Adipocyte (in vitro differentiated cells): ENCODE measurements around the gene AFMID.

Source experiments
- DNase-seq: peaks from one replicate; pipeline ENCODE4 v3.0.0-alpha.2; 2015; ENCODE audit warnings: low read depth
- H3K27me3 ChIP-seq: replicated peaks from 2 replicates; pipeline ENCODE4 v1.7.0; 2013; ENCODE audit warnings: mild to moderate bottlenecking, low read length, moderate library complexity; ENCODE audit not compliant: control insufficient read depth, insufficient read depth
- H3K36me3 ChIP-seq: 2 replicates; pipeline ENCODE4 v1.7.0; 2013; ENCODE audit warnings: low read length, mild to moderate bottlenecking, moderate library complexity; ENCODE audit not compliant: control insufficient read depth, insufficient read depth, severe bottlenecking
- H3K4me1 ChIP-seq: 2 replicates; pipeline ENCODE4 v1.7.0; 2013; ENCODE audit warnings: mild to moderate bottlenecking, low read length, moderate library complexity; ENCODE audit not compliant: control insufficient read depth, insufficient read depth
- H3K4me3 ChIP-seq: 2 replicates; pipeline ENCODE4 v1.7.0; 2013; ENCODE audit warnings: mild to moderate bottlenecking, low read length, moderate library complexity
- H3K9ac ChIP-seq: 2 replicates; pipeline ENCODE4 v1.7.0; 2013; ENCODE audit warnings: mild to moderate bottlenecking, low read length, moderate library complexity
- H3K9me3 ChIP-seq: 2 replicates; pipeline ENCODE4 v1.7.0; 2013; ENCODE audit warnings: mild to moderate bottlenecking, low read length, moderate library complexity; ENCODE audit not compliant: control insufficient read depth

Gene AFMID

DNA sequence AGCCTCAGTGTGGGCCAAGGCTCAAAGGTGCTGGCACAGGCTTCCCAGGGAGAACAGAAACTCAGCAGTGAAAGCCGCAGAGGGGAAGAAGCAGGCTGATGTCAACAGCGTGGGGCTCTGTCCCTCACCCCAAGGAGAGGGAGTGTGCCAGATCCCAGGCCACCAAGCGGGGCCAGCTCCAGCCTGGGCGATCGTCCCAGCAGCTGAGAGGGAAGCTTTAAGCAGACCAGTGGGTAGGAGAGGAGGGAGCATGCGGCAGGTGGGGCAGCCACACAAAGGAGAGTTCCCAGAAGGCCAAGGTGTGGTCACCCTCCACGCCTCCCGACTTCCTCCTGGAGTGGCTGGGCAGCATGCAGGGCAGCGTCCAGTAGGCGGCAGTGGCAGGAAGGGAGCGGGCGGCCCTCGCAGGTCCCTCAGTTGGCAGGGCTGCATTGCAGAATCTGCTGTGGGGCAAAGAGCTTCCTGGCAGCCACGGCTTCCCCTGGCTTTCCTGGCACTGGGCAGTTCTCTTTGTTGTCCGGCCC, 12.8 kb upstream of the AFMID start:
- H3K4me1 ChIP-seq: peaks cover 14% of the 10 kb centered on the region

DNA sequence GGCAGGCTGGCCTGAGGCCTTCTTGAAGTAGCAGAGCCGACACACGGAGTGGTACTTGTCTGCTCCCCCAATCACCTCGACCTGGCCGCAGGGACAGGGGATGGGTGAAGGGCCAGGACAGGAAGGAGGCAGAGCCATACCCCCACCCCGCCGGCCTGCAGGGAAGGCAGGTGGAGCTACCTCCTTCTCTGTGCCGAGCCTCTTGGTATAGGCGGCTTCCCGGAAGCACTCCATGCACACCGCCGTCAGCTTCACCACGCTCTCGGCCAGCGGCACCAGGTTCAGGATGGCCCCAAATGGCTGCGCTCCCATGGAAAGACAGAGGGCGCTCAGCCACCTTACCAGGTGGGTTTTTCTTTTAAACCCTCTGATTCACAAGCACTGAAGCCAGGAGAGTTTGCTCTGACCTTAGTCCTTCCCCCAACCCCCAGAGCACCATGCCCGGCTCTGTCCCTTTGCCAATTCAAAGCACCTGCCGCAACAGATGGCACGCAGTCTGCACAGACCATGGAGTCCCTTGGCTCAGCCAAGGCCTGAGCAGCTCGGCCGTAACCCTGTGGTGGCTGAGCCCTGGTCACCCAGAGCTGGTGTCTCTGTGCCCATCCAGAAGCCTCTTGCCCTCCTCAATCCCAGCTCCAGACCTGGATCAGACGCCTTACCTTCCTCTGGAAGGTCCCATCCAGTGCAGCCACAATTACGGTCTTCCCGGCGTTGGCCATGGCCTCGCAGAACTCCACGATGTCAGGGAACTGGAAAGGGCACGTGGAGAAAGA, 12.1 kb upstream of the AFMID start:
- Histone ChIP-seq H3K9ac (no peak overlapping the region), H3K27me3 (no peaks in the 10 kb centered on the region), H3K4me3 (no peak overlapping the region), H3K4me1 (peaks cover 16% of the 10 kb centered on the region), H3K36me3 (no peaks in the 10 kb centered on the region), H3K9me3 (no peaks in the 10 kb centered on the region)
- DNase-seq: no peak

More for the DNA sequence above, 12.8 kb upstream of the AFMID start:
- H3K9ac ChIP-seq: no peak overlapping the region
- H3K27me3 ChIP-seq: no peaks in the 10 kb centered on the region
- H3K36me3 ChIP-seq: no peaks in the 10 kb centered on the region
- DNase-seq: no peak
- H3K4me3 ChIP-seq: no peak overlapping the region
- no peaks in the 10 kb centered on the region for H3K9me3 ChIP-seq

DNA sequence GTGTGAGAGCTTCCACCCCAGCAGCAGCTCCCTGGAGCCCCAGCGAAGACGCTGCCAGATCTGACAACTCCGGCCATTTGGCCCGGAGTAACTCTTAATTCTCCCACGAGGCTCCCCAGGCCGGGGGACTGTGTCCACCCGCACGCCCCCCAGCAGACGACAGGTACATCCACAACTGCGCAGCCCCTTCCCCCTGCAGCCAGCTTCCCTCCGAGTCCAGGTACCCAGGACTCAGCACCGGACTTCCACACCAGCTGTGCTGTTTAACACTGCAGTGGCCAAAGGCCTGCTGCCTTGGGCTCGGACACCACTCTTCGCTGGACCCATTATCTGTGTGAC, 11.6 kb upstream of the AFMID start:
- no peak for DNase-seq

DNA sequence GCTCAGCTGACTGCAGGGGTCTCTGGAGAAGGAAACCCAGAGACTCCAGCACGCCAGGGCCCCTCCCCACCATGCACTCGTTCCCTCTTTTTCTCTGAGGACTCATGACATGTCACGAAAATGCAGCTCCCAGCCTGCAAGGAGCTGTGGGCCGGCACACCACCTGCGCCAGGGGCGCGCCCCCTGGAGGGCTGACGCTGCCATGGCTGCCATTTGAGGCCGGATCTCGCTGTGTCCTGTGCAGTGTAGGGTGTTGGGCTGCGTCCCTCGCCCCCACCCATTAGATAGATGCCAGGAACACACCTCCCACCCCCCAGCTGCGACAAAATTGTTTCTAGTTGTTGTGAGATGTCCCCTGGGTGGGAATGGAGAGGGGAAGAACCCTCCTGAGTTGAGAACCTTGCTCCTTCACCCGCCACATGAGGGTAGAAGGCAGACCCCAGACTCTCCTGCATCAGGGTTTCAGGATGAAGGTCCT, 10.6 kb upstream of the AFMID start:
- Histone ChIP-seq H3K9ac (no peak overlapping the region), H3K4me1 (peaks cover 16% of the 10 kb centered on the region), H3K4me3 (no peak overlapping the region), H3K27me3 (no peaks in the 10 kb centered on the region), H3K9me3 (no peaks in the 10 kb centered on the region), H3K36me3 (no peaks in the 10 kb centered on the region)
- peak; percentile 52 for DNase-seq

More for the DNA sequence above, 11.6 kb upstream of the AFMID start:
- no peak overlapping the region for H3K9ac ChIP-seq
- no peaks in the 10 kb centered on the region for H3K27me3 ChIP-seq
- H3K4me3 ChIP-seq: no peak overlapping the region
- no peaks in the 10 kb centered on the region for H3K9me3 ChIP-seq
- H3K36me3 ChIP-seq: no peaks in the 10 kb centered on the region
- peaks cover 16% of the 10 kb centered on the region for H3K4me1 ChIP-seq

DNA sequence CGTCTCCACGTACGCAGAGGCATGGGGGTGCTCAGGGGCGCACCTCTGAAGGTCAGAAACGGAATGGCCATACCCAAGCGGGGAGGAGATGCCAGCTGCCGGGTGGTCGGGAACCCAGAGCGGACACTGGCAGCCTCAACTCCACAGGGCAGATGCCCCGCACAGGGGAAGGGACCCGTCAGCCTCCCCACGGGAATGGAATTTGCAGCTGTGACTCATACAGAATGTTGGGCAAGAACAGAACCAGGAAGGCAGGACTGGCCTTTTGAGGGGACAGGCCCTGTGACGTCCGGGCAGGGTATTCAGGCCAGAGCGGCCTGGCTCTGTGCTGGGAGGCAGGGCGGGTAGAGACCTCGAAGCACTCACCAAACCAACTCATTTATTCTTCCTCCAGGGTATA, 7.8 kb upstream of the AFMID start:
- H3K4me3 ChIP-seq: no peak overlapping the region
- H3K36me3 ChIP-seq: no peaks in the 10 kb centered on the region
- H3K4me1 ChIP-seq: peaks cover 13% of the 10 kb centered on the region
- no peaks in the 10 kb centered on the region for H3K9me3 ChIP-seq
- DNase-seq: peak; percentile 54
- no peak overlapping the region for H3K9ac ChIP-seq
- H3K27me3 ChIP-seq: no peaks in the 10 kb centered on the region

DNA sequence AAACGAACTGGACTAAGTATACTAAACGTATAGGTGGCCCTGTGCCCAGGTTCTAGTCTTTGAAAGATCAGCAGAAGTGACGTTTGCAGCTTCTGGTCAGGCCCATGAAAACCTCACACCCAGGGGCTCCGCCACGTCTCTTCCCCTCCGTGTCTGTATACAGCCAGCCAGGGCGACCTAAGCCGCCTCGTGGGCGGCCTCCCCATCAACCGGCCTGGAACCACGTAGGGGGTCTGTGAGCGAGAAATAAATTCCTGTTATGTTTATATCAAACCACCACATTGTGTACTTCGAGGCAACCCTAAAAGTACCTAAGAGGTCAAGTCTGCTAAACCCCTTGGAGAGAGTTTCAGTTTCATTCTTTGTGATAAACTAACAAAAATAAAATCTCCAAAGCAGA, 7.1 kb upstream of the AFMID start:
- Histone ChIP-seq H3K27me3 (no peaks in the 10 kb centered on the region), H3K36me3 (no peaks in the 10 kb centered on the region), H3K9me3 (no peaks in the 10 kb centered on the region), H3K4me3 (no peak overlapping the region), H3K9ac (no peak overlapping the region), H3K4me1 (peaks cover 6% of the 10 kb centered on the region)
- DNase-seq: no peak

DNA sequence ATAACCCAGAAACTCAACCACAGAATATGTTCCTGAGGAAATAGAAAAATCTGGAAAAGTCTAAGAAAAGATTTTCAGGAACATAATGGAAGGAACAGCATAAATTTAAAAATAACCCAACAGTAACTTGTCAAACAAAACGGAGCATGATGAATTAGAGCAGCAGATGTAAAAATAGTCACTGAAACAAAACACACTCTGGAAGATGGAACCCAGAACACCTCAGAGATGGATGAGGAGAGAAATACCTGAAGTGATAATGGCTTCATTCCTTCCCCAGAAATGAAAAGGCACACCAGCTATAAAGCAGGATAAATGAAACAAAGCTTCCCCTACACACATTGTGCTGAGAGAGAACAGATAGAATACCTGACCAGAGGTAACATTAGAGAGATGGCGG, 6.7 kb upstream of the AFMID start:
- Histone ChIP-seq H3K36me3 (no peaks in the 10 kb centered on the region), H3K4me3 (no peak overlapping the region), H3K9ac (no peak overlapping the region), H3K4me1 (peaks cover 4% of the 10 kb centered on the region), H3K9me3 (no peaks in the 10 kb centered on the region), H3K27me3 (no peaks in the 10 kb centered on the region)
- DNase-seq: no peak

DNA sequence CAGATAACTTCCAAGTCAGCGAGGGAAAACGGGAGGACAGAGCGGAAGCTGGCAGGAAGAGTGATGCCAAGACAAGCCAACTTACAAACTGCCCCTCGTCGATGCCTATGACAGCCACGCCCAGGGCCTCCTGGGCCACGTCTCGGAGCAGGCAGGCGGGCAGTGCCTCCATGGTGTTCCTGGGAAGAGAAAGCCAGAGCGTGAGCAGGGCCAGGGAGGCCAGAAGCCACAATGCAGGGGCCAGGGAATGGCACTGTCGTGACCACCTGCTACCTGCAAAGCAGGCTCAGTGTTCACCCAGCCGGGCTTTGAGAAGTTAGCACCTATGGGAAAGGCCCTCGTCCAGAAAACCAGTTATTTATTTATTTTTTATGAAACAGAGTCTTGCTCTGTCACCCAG, 4.7 kb upstream of the AFMID start:
- H3K9me3 ChIP-seq: no peaks in the 10 kb centered on the region
- peaks cover 4% of the 10 kb centered on the region for H3K4me1 ChIP-seq
- H3K9ac ChIP-seq: no peak overlapping the region
- H3K36me3 ChIP-seq: no peaks in the 10 kb centered on the region
- H3K27me3 ChIP-seq: no peaks in the 10 kb centered on the region
- no peak overlapping the region for H3K4me3 ChIP-seq
- DNase-seq: no peak

DNA sequence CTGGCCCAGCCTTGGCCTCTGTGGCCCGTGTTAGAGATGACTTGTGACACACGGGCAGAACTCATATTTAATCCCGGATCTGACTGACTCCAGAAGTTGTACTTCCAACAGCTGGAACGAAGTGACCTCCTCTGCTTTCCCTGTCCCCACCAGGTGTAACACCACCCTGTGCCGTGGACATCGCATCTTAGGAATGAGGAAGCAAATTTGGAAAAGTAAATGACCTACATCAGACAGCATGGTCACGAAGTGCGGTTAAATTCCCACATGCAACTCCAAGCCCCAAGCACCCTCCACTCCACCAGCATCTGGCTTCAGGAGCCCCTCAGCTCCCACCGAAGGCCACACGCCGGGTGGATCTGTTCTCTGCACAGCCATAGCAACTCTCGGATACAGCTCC, 3.2 kb upstream of the AFMID start:
- Histone ChIP-seq H3K36me3 (no peaks in the 10 kb centered on the region), H3K27me3 (no peaks in the 10 kb centered on the region), H3K9me3 (no peaks in the 10 kb centered on the region), H3K4me1 (peaks cover 8% of the 10 kb centered on the region), H3K9ac (no peak overlapping the region), H3K4me3 (no peak overlapping the region)
- DNase-seq: no peak

DNA sequence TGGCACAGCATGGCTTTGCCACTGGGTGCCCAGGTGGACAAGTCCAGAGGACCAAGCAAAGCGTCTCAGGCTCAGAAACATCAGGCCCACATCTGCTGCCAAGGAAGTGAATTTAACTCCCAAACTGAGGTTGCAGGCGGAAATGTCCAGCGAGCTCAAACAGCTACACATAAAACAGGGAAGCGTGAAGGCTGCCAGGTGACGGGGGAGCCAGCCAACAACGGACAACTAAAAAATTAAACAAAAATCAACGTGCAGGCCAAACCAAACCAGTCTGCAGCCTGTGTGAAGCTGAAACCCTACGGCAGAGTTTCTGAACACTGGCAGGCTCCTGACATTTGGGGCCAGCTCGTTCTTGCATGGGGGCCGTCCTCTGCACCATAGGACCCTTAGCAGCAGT, 2.8 kb upstream of the AFMID start:
- H3K36me3 ChIP-seq: no peaks in the 10 kb centered on the region
- DNase-seq: no peak
- peaks cover 6% of the 10 kb centered on the region for H3K4me1 ChIP-seq
- H3K9me3 ChIP-seq: no peaks in the 10 kb centered on the region
- H3K9ac ChIP-seq: no peak overlapping the region
- no peak overlapping the region for H3K4me3 ChIP-seq
- H3K27me3 ChIP-seq: no peaks in the 10 kb centered on the region

DNA sequence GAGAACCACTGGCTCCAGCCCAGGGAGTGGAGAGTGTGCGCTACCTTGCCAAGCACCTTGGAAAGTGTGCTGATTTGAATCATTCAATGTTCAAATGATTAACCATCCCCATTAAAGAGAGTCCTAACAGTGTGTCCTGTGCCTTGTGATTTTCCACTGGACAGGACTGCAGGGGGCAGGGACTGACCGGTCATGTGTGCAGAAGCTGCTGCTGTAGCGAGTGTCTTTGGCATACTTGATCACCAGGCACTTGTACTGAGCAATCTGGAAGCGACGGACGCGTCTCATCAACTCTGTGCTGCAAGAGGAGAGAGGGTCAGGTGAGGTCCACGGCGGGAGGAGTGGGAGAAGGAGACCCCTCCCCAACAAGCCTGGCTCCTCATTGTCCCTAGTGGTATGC, 2.3 kb upstream of the AFMID start:
- no peak for DNase-seq
- no peaks in the 10 kb centered on the region for H3K36me3 ChIP-seq
- no peaks in the 10 kb centered on the region for H3K27me3 ChIP-seq
- no peaks in the 10 kb centered on the region for H3K9me3 ChIP-seq
- no peak overlapping the region for H3K9ac ChIP-seq
- peaks cover 4% of the 10 kb centered on the region for H3K4me1 ChIP-seq
- no peak overlapping the region for H3K4me3 ChIP-seq
